ENCODE data around the gene PSMD6.

GRCh38 chr3:64029287-64029686 is 6.0 kb upstream of the PSMD6 start:
- TF ChIP-seq, protein P1, sequence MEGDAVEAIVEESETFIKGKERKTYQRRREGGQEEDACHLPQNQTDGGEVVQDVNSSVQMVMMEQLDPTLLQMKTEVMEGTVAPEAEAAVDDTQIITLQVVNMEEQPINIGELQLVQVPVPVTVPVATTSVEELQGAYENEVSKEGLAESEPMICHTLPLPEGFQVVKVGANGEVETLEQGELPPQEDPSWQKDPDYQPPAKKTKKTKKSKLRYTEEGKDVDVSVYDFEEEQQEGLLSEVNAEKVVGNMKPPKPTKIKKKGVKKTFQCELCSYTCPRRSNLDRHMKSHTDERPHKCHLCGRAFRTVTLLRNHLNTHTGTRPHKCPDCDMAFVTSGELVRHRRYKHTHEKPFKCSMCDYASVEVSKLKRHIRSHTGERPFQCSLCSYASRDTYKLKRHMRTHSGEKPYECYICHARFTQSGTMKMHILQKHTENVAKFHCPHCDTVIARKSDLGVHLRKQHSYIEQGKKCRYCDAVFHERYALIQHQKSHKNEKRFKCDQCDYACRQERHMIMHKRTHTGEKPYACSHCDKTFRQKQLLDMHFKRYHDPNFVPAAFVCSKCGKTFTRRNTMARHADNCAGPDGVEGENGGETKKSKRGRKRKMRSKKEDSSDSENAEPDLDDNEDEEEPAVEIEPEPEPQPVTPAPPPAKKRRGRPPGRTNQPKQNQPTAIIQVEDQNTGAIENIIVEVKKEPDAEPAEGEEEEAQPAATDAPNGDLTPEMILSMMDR (IDR thresholded peaks at IDR 0.05): no peak
- no peak for TF ChIP-seq ZFX (IDR thresholded peaks at IDR 0.05; ENCODE audit: borderline replicate concordance)

Data from 22Rv1 (cell line).